ENCODE measurements around the gene OPTN. TPM values are rescaled to one million over a fixed set of nuclear protein-coding genes. Genes with fewer than 3 reads are reported as not detected.

OPTN gene
- polyA plus RNA-seq, 3 donors, result 1.4 to 3.7 (median 2.6) TPM

DNA sequence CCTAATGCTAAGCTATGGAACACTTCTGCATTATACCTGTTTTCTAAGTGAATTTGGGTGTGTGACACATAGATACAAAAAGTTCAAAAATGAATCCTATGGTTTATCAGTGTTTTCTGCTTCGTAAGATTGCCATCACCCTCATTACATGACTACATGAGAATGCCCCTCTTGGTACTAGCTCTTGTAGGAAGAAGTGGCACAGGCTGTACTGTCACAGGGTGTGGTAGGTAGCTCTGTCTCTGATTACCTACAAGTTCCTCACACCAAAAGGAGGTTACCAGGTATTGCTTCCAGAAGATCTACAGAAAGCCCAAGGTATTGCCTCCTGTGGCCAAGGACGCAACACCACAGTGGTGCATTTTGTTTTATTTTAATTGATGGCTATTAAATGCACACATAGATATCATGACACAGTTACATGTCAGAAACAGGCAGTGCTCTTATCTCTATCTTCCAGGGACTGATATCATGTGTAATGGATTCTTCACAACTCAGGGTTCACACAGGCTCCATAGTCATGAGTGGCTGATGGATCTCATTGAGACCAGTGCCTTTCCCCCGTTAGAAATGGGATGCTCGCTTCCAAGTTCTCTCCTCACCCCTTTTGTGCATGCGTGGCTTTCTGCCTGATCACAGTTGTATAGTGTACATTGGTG lies 6.6 kb downstream of the OPTN start:
- H3K4me2 ChIP-seq (replicated peaks; ENCODE audit: extremely low read depth, low read length, poor library complexity, severe bottlenecking), result no peak overlapping the region
- Mint-ChIP-seq H3K36me3 (peaks cover 0 to 4% of the 10 kb centered on the region in 2 donors), H3K4me1 (peaks cover 4% of the 10 kb centered on the region), H3K9me3 (peaks cover 0 to 2% (median 0%) of the 10 kb centered on the region in 7 donors), H3K27ac (no peak overlapping the region), H3K4me3 (no peak overlapping the region), H3K27me3 (ENCODE audit: low read depth in 3 of 3) (peaks cover 5 to 18% (median 10%) of the 10 kb centered on the region in 3 donors)
- no peak overlapping the region for H3K27ac ChIP-seq (ENCODE audit: low read depth in 1 of 2, low read length in 2 of 2)
- intact Hi-C loops (cut with micrococcal nuclease), result no loop called here
- no peaks in the 10 kb centered on the region for H3K36me3 ChIP-seq (replicated peaks in 1 of 2; ENCODE audit: control insufficient read depth in 1 of 2, insufficient read depth in 2 of 2, low read length in 2 of 2)
- no peaks in the 10 kb centered on the region for H3K9me3 ChIP-seq (replicated peaks in 1 of 2; ENCODE audit: control insufficient read depth in 1 of 2, insufficient read depth in 1 of 2, low read length in 2 of 2)
- WGBS (ENCODE audit: insufficient coverage), result no CpG with 5 or more reads among the region's 5 CpGs
- H3K79me2 ChIP-seq (ENCODE audit: insufficient read depth, low read length), result no peaks in the 10 kb centered on the region
- peaks cover 0 to 12% of the 10 kb centered on the region in 2 donors for H3K27me3 ChIP-seq (ENCODE audit: control insufficient read depth in 2 of 2, insufficient read depth in 2 of 2, low read length in 2 of 2)
- H3K9ac ChIP-seq (ENCODE audit: insufficient read depth, low read length, poor library complexity, severe bottlenecking), result no peak overlapping the region
- no peak overlapping the region for H3K4me3 ChIP-seq (replicated peaks in 1 of 3; ENCODE audit: low read depth in 2 of 3, low read length in 3 of 3)
- no peaks in the 10 kb centered on the region for H4K20me1 ChIP-seq (ENCODE audit: insufficient read depth, low read length)
- no peak overlapping the region for H2AFZ ChIP-seq (ENCODE audit: insufficient read depth, low read depth, low read length, poor library complexity, severe bottlenecking)
- H3K4me1 ChIP-seq (ENCODE audit: control insufficient read depth in 1 of 2, insufficient read depth in 2 of 2, low read length in 2 of 2), result no peaks in the 10 kb centered on the region
- DNase-seq, result no peak
- no peak for TF ChIP-seq CTCF (IDR thresholded peaks at IDR 0.05)

- Histone ChIP-seq H3K9ac (ENCODE audit: insufficient read depth, low read length, poor library complexity, severe bottlenecking) (no peak overlapping the region), H3K4me3 (replicated peaks in 1 of 3; ENCODE audit: low read depth in 2 of 3, low read length in 3 of 3) (no peak overlapping the region), H3K27ac (ENCODE audit: low read depth in 1 of 2, low read length in 2 of 2) (no peak overlapping the region), H3K9me3 (replicated peaks in 1 of 2; ENCODE audit: control insufficient read depth in 1 of 2, insufficient read depth in 1 of 2, low read length in 2 of 2) (no peaks in the 10 kb centered on the region), H3K4me2 (replicated peaks; ENCODE audit: extremely low read depth, low read length, poor library complexity, severe bottlenecking) (no peak overlapping the region), H4K20me1 (ENCODE audit: insufficient read depth, low read length) (no peaks in the 10 kb centered on the region), H2AFZ (ENCODE audit: insufficient read depth, low read depth, low read length, poor library complexity, severe bottlenecking) (no peak overlapping the region), H3K79me2 (ENCODE audit: insufficient read depth, low read length) (no peaks in the 10 kb centered on the region), H3K27me3 (ENCODE audit: control insufficient read depth in 2 of 2, insufficient read depth in 2 of 2, low read length in 2 of 2) (peaks cover 5 to 12% of the 10 kb centered on the region in 2 donors), H3K4me1 (ENCODE audit: control insufficient read depth in 1 of 2, insufficient read depth in 2 of 2, low read length in 2 of 2) (no peaks in the 10 kb centered on the region), H3K36me3 (replicated peaks in 1 of 2; ENCODE audit: control insufficient read depth in 1 of 2, insufficient read depth in 2 of 2, low read length in 2 of 2) (no peaks in the 10 kb centered on the region)
- Mint-ChIP-seq H3K9me3 (peaks cover 0 to 4% (median 0%) of the 10 kb centered on the region in 7 donors), H3K27me3 (ENCODE audit: low read depth in 3 of 3) (peaks cover 4 to 32% (median 13%) of the 10 kb centered on the region in 3 donors), H3K4me3 (peak overlapping the region in 1 of 2 donors; percentile 9), H3K36me3 (peaks cover 0 to 4% of the 10 kb centered on the region in 2 donors), H3K27ac (no peak overlapping the region), H3K4me1 (no peaks in the 10 kb centered on the region)
- 80% methylated on average over 2 of the region's 3 CpGs for WGBS (ENCODE audit: insufficient coverage)
- intact Hi-C loops (cut with micrococcal nuclease), result no loop called here
- no peak for TF ChIP-seq CTCF (IDR thresholded peaks at IDR 0.05)
- no peak for DNase-seq
Observed at GRCh38 chr10:13110908-13111307, 10.9 kb downstream of the OPTN start.
